Ishikawa (cell line): ENCODE results near the gene ERGIC1.

ENCODE experiments used
- CEBPB ChIP-seq: IDR thresholded peaks from 2 replicates; pipeline ENCODE4 v1.6.1; 2012
- EGR1 ChIP-seq: IDR thresholded peaks from 2 replicates; pipeline ENCODE4 v1.6.1; 2012
- EP300 ChIP-seq: IDR thresholded peaks from 2 replicates; pipeline ENCODE4 v1.6.1; 2012; ENCODE audit warnings: borderline replicate concordance
- RAD21 ChIP-seq: IDR thresholded peaks from 2 replicates; pipeline ENCODE4 v1.6.1; 2012; ENCODE audit warnings: low read depth
- TAF1 ChIP-seq: IDR thresholded peaks from 2 replicates; pipeline ENCODE4 v1.6.1; 2012; ENCODE audit warnings: low read depth, mild to moderate bottlenecking
- TEAD4 ChIP-seq: IDR thresholded peaks from 2 replicates; pipeline ENCODE4 v1.6.1; 2012
- YY1 ChIP-seq: IDR thresholded peaks from 2 replicates; pipeline ENCODE4 v1.6.1; 2012; ENCODE audit warnings: low read depth
- TF ChIP-seq, protein P1 (sequence below): IDR thresholded peaks from 2 replicates; pipeline ENCODE4 v1.6.1; 2012
- TF ChIP-seq, protein P2 (sequence below): IDR thresholded peaks from 2 replicates; pipeline ENCODE4 v1.6.1; 2012; ENCODE audit warnings: low read depth, mild to moderate bottlenecking

DNA sequence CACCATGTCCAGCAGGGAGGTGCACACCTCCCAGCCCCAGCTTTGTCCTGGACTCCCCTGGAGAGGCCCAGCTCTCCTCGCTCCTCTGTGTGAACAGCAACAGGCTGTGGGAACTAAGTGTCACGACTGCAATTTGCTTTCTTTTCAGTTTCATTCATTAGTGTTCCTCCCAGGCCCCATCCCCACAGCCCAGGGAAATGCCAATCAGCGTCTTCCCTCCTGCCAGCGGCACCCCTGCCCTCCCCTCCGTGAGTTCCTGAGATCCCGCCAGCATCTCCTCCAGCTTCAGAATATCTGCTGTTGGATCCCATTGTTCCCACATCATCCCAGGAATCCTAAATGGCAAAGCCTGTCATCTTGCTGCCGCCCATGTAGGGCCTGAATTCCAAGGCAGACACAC lies 112.1 kb downstream of the ERGIC1 start:
- TF ChIP-seq CEBPB (no peak), YY1 (no peak), RAD21 (no peak), EP300 (no peak), TAF1 (no peak), EGR1 (no peak), TEAD4 (no peak)
- TF ChIP-seq, protein P1, sequence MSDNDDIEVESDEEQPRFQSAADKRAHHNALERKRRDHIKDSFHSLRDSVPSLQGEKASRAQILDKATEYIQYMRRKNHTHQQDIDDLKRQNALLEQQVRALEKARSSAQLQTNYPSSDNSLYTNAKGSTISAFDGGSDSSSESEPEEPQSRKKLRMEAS: no peak
- TF ChIP-seq, protein P2, sequence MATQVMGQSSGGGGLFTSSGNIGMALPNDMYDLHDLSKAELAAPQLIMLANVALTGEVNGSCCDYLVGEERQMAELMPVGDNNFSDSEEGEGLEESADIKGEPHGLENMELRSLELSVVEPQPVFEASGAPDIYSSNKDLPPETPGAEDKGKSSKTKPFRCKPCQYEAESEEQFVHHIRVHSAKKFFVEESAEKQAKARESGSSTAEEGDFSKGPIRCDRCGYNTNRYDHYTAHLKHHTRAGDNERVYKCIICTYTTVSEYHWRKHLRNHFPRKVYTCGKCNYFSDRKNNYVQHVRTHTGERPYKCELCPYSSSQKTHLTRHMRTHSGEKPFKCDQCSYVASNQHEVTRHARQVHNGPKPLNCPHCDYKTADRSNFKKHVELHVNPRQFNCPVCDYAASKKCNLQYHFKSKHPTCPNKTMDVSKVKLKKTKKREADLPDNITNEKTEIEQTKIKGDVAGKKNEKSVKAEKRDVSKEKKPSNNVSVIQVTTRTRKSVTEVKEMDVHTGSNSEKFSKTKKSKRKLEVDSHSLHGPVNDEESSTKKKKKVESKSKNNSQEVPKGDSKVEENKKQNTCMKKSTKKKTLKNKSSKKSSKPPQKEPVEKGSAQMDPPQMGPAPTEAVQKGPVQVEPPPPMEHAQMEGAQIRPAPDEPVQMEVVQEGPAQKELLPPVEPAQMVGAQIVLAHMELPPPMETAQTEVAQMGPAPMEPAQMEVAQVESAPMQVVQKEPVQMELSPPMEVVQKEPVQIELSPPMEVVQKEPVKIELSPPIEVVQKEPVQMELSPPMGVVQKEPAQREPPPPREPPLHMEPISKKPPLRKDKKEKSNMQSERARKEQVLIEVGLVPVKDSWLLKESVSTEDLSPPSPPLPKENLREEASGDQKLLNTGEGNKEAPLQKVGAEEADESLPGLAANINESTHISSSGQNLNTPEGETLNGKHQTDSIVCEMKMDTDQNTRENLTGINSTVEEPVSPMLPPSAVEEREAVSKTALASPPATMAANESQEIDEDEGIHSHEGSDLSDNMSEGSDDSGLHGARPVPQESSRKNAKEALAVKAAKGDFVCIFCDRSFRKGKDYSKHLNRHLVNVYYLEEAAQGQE: no peak
